GM12878 (cell line): Measurements from ENCODE around the gene ARHGAP22. TPM values are rescaled to one million over a fixed set of nuclear protein-coding genes. Genes with fewer than 3 reads are reported as not detected.

Source experiments
- ATF7 ChIP-seq: fragments of 450-650 bp; IDR thresholded peaks from 2 replicates; pipeline ENCODE4 v1.6.1; 2016; ENCODE audit warnings: low read depth, mild to moderate bottlenecking
- CREB1 ChIP-seq: IDR thresholded peaks from 2 replicates; pipeline ENCODE4 v1.6.1; 2012; ENCODE audit warnings: low read depth, mild to moderate bottlenecking, inconsistent platforms
- DPF2 ChIP-seq: fragments of 450-650 bp; IDR thresholded peaks from 2 replicates; pipeline ENCODE4 v1.6.1; 2017; ENCODE audit warnings: mild to moderate bottlenecking
- EP300 ChIP-seq, 2 experiments: fragments of 150-350 bp in 1 of 2; IDR thresholded peaks; 2 replicates each; pipeline ENCODE4 v1.6.1; 2011 to 2012; ENCODE audit warnings: low read depth in 2 of 2, low read length in 2 of 2, borderline replicate concordance in 1 of 2, improper control_type of control experiment in 1 of 2, inconsistent platforms in 1 of 2; ENCODE audit not compliant: control insufficient read depth in 1 of 2
- ETV6 ChIP-seq, 2 experiments: fragments of 450-650 bp in 1 of 2; IDR thresholded peaks in 1 of 2; conservative IDR thresholded peaks in 1 of 2; 2 replicates each; pipeline ENCODE4 v1.6.1; 2014; ENCODE audit warnings: antibody characterized with exemption in 1 of 2, borderline replicate concordance in 1 of 2, low read depth in 1 of 2, mild to moderate bottlenecking in 1 of 2, moderate library complexity in 1 of 2
- GATAD2B ChIP-seq: fragments of 450-650 bp; conservative IDR thresholded peaks from 2 replicates; pipeline ENCODE4 v1.6.1; 2017; ENCODE audit warnings: low read depth, mild to moderate bottlenecking, moderate library complexity
- IKZF2 ChIP-seq, 2 experiments: fragments of 450-650 bp; IDR thresholded peaks; 2 replicates each; pipeline ENCODE4 v1.6.1; 2017; ENCODE audit warnings: mild to moderate bottlenecking in 2 of 2, moderate library complexity in 2 of 2
- MEF2B ChIP-seq: fragments of 450-650 bp; IDR thresholded peaks from 2 replicates; pipeline ENCODE4 v1.6.1; 2018; ENCODE audit warnings: mild to moderate bottlenecking, moderate library complexity; ENCODE audit not compliant: partially characterized antibody, poor library complexity, severe bottlenecking
- MXI1 ChIP-seq: fragments of 150-350 bp; IDR thresholded peaks from 2 replicates; pipeline ENCODE4 v1.6.1; 2011; ENCODE audit warnings: low read depth, mild to moderate bottlenecking, inconsistent platforms, low read length, improper control_type of control experiment
- MYC ChIP-seq: IDR thresholded peaks from 2 replicates; pipeline ENCODE4 v1.6.1; 2011; ENCODE audit warnings: mild to moderate bottlenecking, low read length, moderate library complexity, inconsistent platforms; ENCODE audit not compliant: insufficient read depth, insufficient replicate concordance, insufficient read length, severe bottlenecking
- RUNX3 ChIP-seq: IDR thresholded peaks from 2 replicates; pipeline ENCODE4 v1.6.1; 2012; ENCODE audit warnings: low read length, inconsistent platforms
- SREBF2 ChIP-seq: IDR thresholded peaks from 2 replicates; pipeline ENCODE4 v1.6.1; 2012; ENCODE audit warnings: mild to moderate bottlenecking, low read length
- TCF7 ChIP-seq: IDR thresholded peaks from 2 replicates; pipeline ENCODE4 v1.6.1; 2014; ENCODE audit warnings: antibody characterized with exemption, borderline replicate concordance
- ZBED1 ChIP-seq: IDR thresholded peaks from 2 replicates; pipeline ENCODE4 v1.6.1; 2016; ENCODE audit warnings: borderline replicate concordance
- polyA plus RNA-seq, 11 experiments: library from polyadenylated mRNA; depleted of rRNA in 4 of 11; unstranded in 6 of 11; stranded (reverse) in 5 of 11; fragments of >200 nt; fragmentation: Nextera tagmentation in 4 of 11; fragmentation: Illumina TruSeq in 1 of 11; extraction: Ambion mirVana in 4 of 11; extraction: Trizol in 1 of 11; gene quantifications; 1 replicate in 1 of 11; 2 replicates in 10 of 11; pipeline versions ENCODE4 v1.2.1 to v1.2.3, GENCODE V29; 2011 to 2016; ENCODE audit warnings: inconsistent platforms in 2 of 11, missing spikeins in 2 of 11, low read depth in 1 of 11
- total RNA-seq, 4 experiments: library from RNA; depleted of rRNA in 3 of 4; stranded (reverse); fragments of >200 nt in 3 of 4; fragmentation: Illumina TruSeq in 1 of 4; extraction: Trizol in 1 of 4; gene quantifications; 2 replicates each; pipeline versions ENCODE4 v1.2.1 to v1.2.3, GENCODE V29; 2013 to 2021
- TF ChIP-seq, protein P1 (sequence below): fragments of 150-350 bp; IDR thresholded peaks from 2 replicates; pipeline ENCODE4 v1.6.1; 2016; ENCODE audit warnings: low read depth, low read length

The ARHGAP22 gene
- total and polyA plus RNA-seq, 10 of the 15 experiments (the other 5 are each of a cell fraction or from before 2014, with no cell fraction given) = 0.07 to 0.61 (median 0.18) TPM; not detected in 5

DNA sequence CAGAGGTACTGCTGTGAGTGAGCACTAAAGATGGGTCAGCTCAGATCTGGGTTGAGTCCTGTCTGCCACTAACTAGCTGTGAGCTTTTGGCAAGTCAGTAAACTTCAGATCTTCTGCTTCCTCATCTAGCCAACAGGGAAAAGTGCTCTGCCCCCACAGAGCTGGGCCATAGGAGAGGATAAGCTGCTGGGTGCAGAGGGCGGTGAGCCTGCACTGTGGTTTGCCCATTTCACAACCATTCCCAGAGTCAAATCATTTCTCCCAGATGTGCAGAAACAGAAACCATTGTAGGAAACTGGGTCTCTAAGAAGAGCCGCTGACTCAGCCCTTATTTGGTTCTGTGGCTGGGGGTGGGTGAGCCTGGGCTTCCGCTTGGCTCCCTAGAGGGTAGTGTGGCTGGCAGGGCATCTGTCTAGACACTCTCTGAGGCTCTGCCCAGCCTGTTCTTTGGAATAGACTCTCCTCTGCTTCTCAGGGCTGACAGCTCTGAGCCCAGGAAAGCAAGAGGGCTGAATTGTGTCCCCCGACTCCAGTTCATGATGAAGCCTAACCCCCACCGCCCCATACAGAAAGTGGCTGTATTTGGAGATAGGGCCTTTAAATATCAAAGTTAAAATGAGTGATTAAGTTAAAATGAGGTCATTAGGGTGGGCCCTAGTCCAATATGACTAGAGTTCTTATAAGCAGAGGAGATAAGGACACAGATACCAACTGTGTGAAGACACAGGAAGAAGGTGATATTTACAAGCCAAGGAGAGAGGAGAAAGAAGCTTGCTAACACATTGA lies 29.5 kb upstream of the ARHGAP22 start (continued):
- TF ChIP-seq ETV6 (conservative IDR thresholded peaks at IDR 0.05 in 1 of 2, IDR thresholded peaks at IDR 0.05 in 1 of 2; ENCODE audit: borderline replicate concordance in 1 of 2, low read depth in 1 of 2) (no peak), MYC (no peak), ATF7 (peak; percentile 52), EP300 (IDR thresholded peaks at IDR 0.05; ENCODE audit: borderline replicate concordance in 1 of 2, control insufficient read depth in 1 of 2, low read depth in 2 of 2, low read length in 2 of 2) (peak; percentile 35 to 41; a peak in 1 of 4 replicates), CREB1 (no peak), ZBED1 (no peak), SREBF2 (no peak), MEF2B (peak; percentile 93), GATAD2B (peak; percentile 66; the same call in 1 of the 2 replicates), IKZF2 (IDR thresholded peaks at IDR 0.05) (peak; percentile 72 to 74), RUNX3 (peak; percentile 29; the same call in 1 of the 2 replicates), TCF7 (no peak), MXI1 (no peak), DPF2 (peak; percentile 56)
- TF ChIP-seq, protein P1, sequence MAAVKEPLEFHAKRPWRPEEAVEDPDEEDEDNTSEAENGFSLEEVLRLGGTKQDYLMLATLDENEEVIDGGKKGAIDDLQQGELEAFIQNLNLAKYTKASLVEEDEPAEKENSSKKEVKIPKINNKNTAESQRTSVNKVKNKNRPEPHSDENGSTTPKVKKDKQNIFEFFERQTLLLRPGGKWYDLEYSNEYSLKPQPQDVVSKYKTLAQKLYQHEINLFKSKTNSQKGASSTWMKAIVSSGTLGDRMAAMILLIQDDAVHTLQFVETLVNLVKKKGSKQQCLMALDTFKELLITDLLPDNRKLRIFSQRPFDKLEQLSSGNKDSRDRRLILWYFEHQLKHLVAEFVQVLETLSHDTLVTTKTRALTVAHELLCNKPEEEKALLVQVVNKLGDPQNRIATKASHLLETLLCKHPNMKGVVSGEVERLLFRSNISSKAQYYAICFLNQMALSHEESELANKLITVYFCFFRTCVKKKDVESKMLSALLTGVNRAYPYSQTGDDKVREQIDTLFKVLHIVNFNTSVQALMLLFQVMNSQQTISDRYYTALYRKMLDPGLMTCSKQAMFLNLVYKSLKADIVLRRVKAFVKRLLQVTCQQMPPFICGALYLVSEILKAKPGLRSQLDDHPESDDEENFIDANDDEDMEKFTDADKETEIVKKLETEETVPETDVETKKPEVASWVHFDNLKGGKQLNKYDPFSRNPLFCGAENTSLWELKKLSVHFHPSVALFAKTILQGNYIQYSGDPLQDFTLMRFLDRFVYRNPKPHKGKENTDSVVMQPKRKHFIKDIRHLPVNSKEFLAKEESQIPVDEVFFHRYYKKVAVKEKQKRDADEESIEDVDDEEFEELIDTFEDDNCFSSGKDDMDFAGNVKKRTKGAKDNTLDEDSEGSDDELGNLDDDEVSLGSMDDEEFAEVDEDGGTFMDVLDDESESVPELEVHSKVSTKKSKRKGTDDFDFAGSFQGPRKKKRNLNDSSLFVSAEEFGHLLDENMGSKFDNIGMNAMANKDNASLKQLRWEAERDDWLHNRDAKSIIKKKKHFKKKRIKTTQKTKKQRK = no peak
